Cardiac muscle cell (in vitro differentiated cells and primary cell): ENCODE measurements around the gene LRFN2. TPM values are rescaled to one million over a fixed set of nuclear protein-coding genes. Genes with fewer than 3 reads are reported as not detected.

ENCODE experiments used
- DNase-seq, 2 donors: peaks; one replicate each; pipeline versions ENCODE4 v3.0.0 to v3.0.0-alpha.2; 2010 to 2017; ENCODE audit warnings: low read depth in 1 of 2, low spot score in 1 of 2
- H3K27ac ChIP-seq: fragments of 200-600 bp; sonication (generic); 2 replicates; pipeline ENCODE4 v1.5.1; 2016
- H3K27me3 ChIP-seq: fragments of 200-600 bp; sonication (generic); 2 replicates; pipeline ENCODE4 v1.6.0; 2016; ENCODE audit warnings: control low read depth
- H3K36me3 ChIP-seq: fragments of 200-600 bp; sonication (generic); 2 replicates; pipeline ENCODE4 v1.5.1; 2016; ENCODE audit warnings: control low read depth
- H3K4me1 ChIP-seq: fragments of 200-600 bp; sonication (generic); 2 replicates; pipeline ENCODE4 v1.8.1; 2017; ENCODE audit warnings: low read depth, mild to moderate bottlenecking, mixed run types
- H3K4me3 ChIP-seq: fragments of 200-600 bp; sonication (generic); 2 replicates; pipeline ENCODE4 v1.5.1; 2016; ENCODE audit warnings: mild to moderate bottlenecking
- H3K9me3 ChIP-seq: fragments of 200-600 bp; sonication (generic); 2 replicates; pipeline ENCODE4 v1.5.1; 2017; ENCODE audit warnings: low read depth, mild to moderate bottlenecking, control low read depth
- CTCF ChIP-seq: IDR thresholded peaks from 2 replicates; pipeline ENCODE4 v1.5.1; 2012; ENCODE audit warnings: low read depth, mild to moderate bottlenecking, low read length
- polyA plus RNA-seq: library from polyadenylated mRNA; unstranded; fragments of >200 nt; fragmentation: Nextera tagmentation; extraction: Ambion mirVana; gene quantifications from 2 replicates; pipeline ENCODE4 v1.2.1, GENCODE V29; 2016
- total RNA-seq: library from RNA; depleted of rRNA; stranded (reverse); fragments of >200 nt; gene quantifications from 2 replicates; pipeline ENCODE4 v1.2.3, GENCODE V29; 2016

LRFN2 gene
- total and polyA plus RNA-seq, 2 experiments from 2014 or later: 0.15 TPM; not detected in 1

- no peak overlapping the region for H3K4me3 ChIP-seq
- TF ChIP-seq CTCF: no peak
- H3K36me3 ChIP-seq: no peaks in the 10 kb centered on the region
- no peaks in the 10 kb centered on the region for H3K9me3 ChIP-seq
- H3K4me1 ChIP-seq: no peaks in the 10 kb centered on the region
- peaks cover 49% of the 10 kb centered on the region for H3K27me3 ChIP-seq
- H3K27ac ChIP-seq: no peak overlapping the region
- no peak for DNase-seq
These were observed 2.4 kb downstream of the LRFN2 start for GRCh38 chr6:40584741-40585140.

GRCh38 chr6:40583709-40584108 lies 3.5 kb downstream of the LRFN2 start:
- peaks cover 39% of the 10 kb centered on the region for H3K27me3 ChIP-seq
- no peak for DNase-seq
- TF ChIP-seq CTCF: no peak
- no peaks in the 10 kb centered on the region for H3K4me1 ChIP-seq
- no peaks in the 10 kb centered on the region for H3K36me3 ChIP-seq
- H3K27ac ChIP-seq: no peak overlapping the region
- no peak overlapping the region for H3K4me3 ChIP-seq
- no peaks in the 10 kb centered on the region for H3K9me3 ChIP-seq

- DNase-seq: no peak
- H3K36me3 ChIP-seq: no peaks in the 10 kb centered on the region
- no peaks in the 10 kb centered on the region for H3K9me3 ChIP-seq
- peaks cover 31% of the 10 kb centered on the region for H3K27me3 ChIP-seq
- H3K4me3 ChIP-seq: no peak overlapping the region
- H3K27ac ChIP-seq: no peak overlapping the region
- no peak for TF ChIP-seq CTCF
- H3K4me1 ChIP-seq: no peaks in the 10 kb centered on the region
These were observed 4.3 kb downstream of the LRFN2 start for GRCh38 chr6:40582892-40583291.

GRCh38 chr6:40579101-40579500 lies 8.1 kb downstream of the LRFN2 start:
- no peak for TF ChIP-seq CTCF
- H3K27ac ChIP-seq: no peak overlapping the region
- H3K27me3 ChIP-seq: no peaks in the 10 kb centered on the region
- H3K4me3 ChIP-seq: no peak overlapping the region
- no peaks in the 10 kb centered on the region for H3K4me1 ChIP-seq
- H3K9me3 ChIP-seq: no peaks in the 10 kb centered on the region
- no peak for DNase-seq
- no peaks in the 10 kb centered on the region for H3K36me3 ChIP-seq

GRCh38 chr6:40577672-40578071 lies 9.5 kb downstream of the LRFN2 start:
- no peak for TF ChIP-seq CTCF
- DNase-seq: no peak
- no peaks in the 10 kb centered on the region for H3K27me3 ChIP-seq
- no peaks in the 10 kb centered on the region for H3K4me1 ChIP-seq
- H3K27ac ChIP-seq: no peak overlapping the region
- H3K9me3 ChIP-seq: no peaks in the 10 kb centered on the region
- H3K4me3 ChIP-seq: no peak overlapping the region
- no peaks in the 10 kb centered on the region for H3K36me3 ChIP-seq

GRCh38 chr6:40573221-40573620 lies 13.9 kb downstream of the LRFN2 start:
- TF ChIP-seq CTCF: no peak
- no peaks in the 10 kb centered on the region for H3K27me3 ChIP-seq
- no peaks in the 10 kb centered on the region for H3K36me3 ChIP-seq
- no peaks in the 10 kb centered on the region for H3K9me3 ChIP-seq
- no peaks in the 10 kb centered on the region for H3K4me1 ChIP-seq
- no peak for DNase-seq
- no peak overlapping the region for H3K27ac ChIP-seq
- no peak overlapping the region for H3K4me3 ChIP-seq
